Jurkat, Clone E6-1 (cell line): ENCODE results near the gene MCU.
"Not testable (repeated sequence)": the region's sequence is repeated elsewhere in the genome, so short reads cannot be mapped to it uniquely, and the experiment has no call there.

ENCODE experiments used
- DNase-seq: peaks from one replicate; pipeline ENCODE4 v3.0.0-alpha.2; 2011; ENCODE audit warnings: low read depth, low spot score
- H3K4me3 ChIP-seq: 2 replicates; pipeline ENCODE4 v1.5.1; 2011; ENCODE audit warnings: mild to moderate bottlenecking, low read length, control low read depth, moderate library complexity

MCU gene

GRCh38 chr10:72685264-72685921, 6.5 kb upstream of the MCU start:
- no peak overlapping the region for H3K4me3 ChIP-seq
- DNase-seq, result no peak

GRCh38 chr10:72686430-72686829, 5.5 kb upstream of the MCU start:
- not testable (repeated sequence) for DNase-seq, H3K4me3 ChIP-seq

- DNase-seq, result no peak
- H3K4me3 ChIP-seq, result no peak overlapping the region
Measured at GRCh38 chr10:72687035-72687434, 4.9 kb upstream of the MCU start.

- no peak for DNase-seq
- H3K4me3 ChIP-seq, result no peak overlapping the region
Measured at GRCh38 chr10:72688208-72688651, 3.7 kb upstream of the MCU start.

GRCh38 chr10:72689660-72690059, 2.3 kb upstream of the MCU start:
- no peak overlapping the region for H3K4me3 ChIP-seq
- no peak for DNase-seq

GRCh38 chr10:72690071-72690755, 1.7 kb upstream of the MCU start:
- DNase-seq, result no peak
- no peak overlapping the region for H3K4me3 ChIP-seq

GRCh38 chr10:72691470-72691862, 477 bp upstream of the MCU start:
- H3K4me3 ChIP-seq, result peak overlapping the region; percentile 81
- DNase-seq, result no peak

GRCh38 chr10:72692744-72692993, 726 bp downstream of the MCU start:
- peak overlapping the region; percentile 81 for H3K4me3 ChIP-seq
- DNase-seq, result no peak

GRCh38 chr10:72692994-72693781, 1.2 kb downstream of the MCU start:
- DNase-seq, result no peak
- H3K4me3 ChIP-seq, result peak overlapping the region; percentile 81

- H3K4me3 ChIP-seq, result no peak overlapping the region
- no peak for DNase-seq
Measured at GRCh38 chr10:72694476-72695369, 2.8 kb downstream of the MCU start.

- H3K4me3 ChIP-seq, result no peak overlapping the region
Measured at GRCh38 chr10:72695496-72695895, 3.6 kb downstream of the MCU start.

GRCh38 chr10:72697716-72698115, 5.8 kb downstream of the MCU start:
- H3K4me3 ChIP-seq, result no peak overlapping the region
- DNase-seq, result no peak

More at GRCh38 chr10:72695496-72695895, 3.6 kb downstream of the MCU start:
- no peak for DNase-seq

- not testable (repeated sequence) for DNase-seq, H3K4me3 ChIP-seq
Measured at GRCh38 chr10:72702465-72702864, 10.5 kb downstream of the MCU start.

GRCh38 chr10:72702868-72703581, 11.1 kb downstream of the MCU start:
- H3K4me3 ChIP-seq, result no peak overlapping the region
- peak; percentile 60 for DNase-seq

- no peak overlapping the region for H3K4me3 ChIP-seq
- no peak for DNase-seq
Measured at GRCh38 chr10:72704117-72704516, 12.2 kb downstream of the MCU start.

GRCh38 chr10:72709041-72709440, 17.1 kb downstream of the MCU start:
- DNase-seq, result no peak

GRCh38 chr10:72712136-72712535, 20.2 kb downstream of the MCU start:
- no peak for DNase-seq
- no peak overlapping the region for H3K4me3 ChIP-seq

More at GRCh38 chr10:72709041-72709440, 17.1 kb downstream of the MCU start:
- no peak overlapping the region for H3K4me3 ChIP-seq

GRCh38 chr10:72719941-72720592, 28.1 kb downstream of the MCU start:
- no peak for DNase-seq
- no peak overlapping the region for H3K4me3 ChIP-seq
